Esophagus muscularis mucosa (tissue), 4 donors: ENCODE results near the gene SPATA21. TPM values are rescaled to one million over a fixed set of nuclear protein-coding genes. Genes with fewer than 3 reads are reported as not detected.

ENCODE experiments used
- DNase-seq: peaks from one replicate; pipeline ENCODE4 v3.0.0-alpha.2; 2017; ENCODE audit errors: extremely low spot score
- H3K27ac ChIP-seq, 4 donors: fragments of 200-600 bp; sonication (generic); replicated peaks in 1 of 4; 1 replicate in 3 of 4; 2 replicates in 1 of 4; pipeline ENCODE4 v1.5.1; 2016 to 2019; ENCODE audit warnings: mild to moderate bottlenecking in 1 of 4
- H3K27me3 ChIP-seq, 4 donors: fragments of 200-600 bp; sonication (generic); one replicate each; pipeline versions ENCODE4 v1.5.1 to v1.6.0; 2016 to 2019
- H3K36me3 ChIP-seq, 4 donors: fragments of 200-600 bp; sonication (generic); one replicate each; pipeline ENCODE4 v1.5.1; 2016 to 2019
- H3K4me1 ChIP-seq, 4 donors: fragments of 200-600 bp; sonication (generic); one replicate each; pipeline ENCODE4 v1.5.1; 2016 to 2019
- H3K4me3 ChIP-seq, 4 donors: fragments of 200-600 bp; sonication (generic); 1 replicate in 2 of 4; 2 replicates in 2 of 4; pipeline ENCODE4 v1.5.1; 2016 to 2019; ENCODE audit warnings: mild to moderate bottlenecking in 4 of 4, moderate library complexity in 1 of 4
- H3K9me3 ChIP-seq, 4 donors: fragments of 200-600 bp; sonication (generic); 1 replicate in 3 of 4; 2 replicates in 1 of 4; pipeline ENCODE4 v1.5.1; 2016 to 2019
- CTCF ChIP-seq, 3 experiments: fragments of 200-600 bp in 2 of 3; fragments of 450-650 bp in 1 of 3; sonication (generic) in 2 of 3; IDR thresholded peaks; one replicate each; pipeline ENCODE4 v1.5.1; 2017 to 2019; ENCODE audit warnings: antibody characterized with exemption in 3 of 3, mild to moderate bottlenecking in 2 of 3, moderate library complexity in 1 of 3
- EP300 ChIP-seq: sonication (generic); formaldehyde crosslinking; IDR thresholded peaks from one replicate; pipeline ENCODE4 v1.6.1; 2017; ENCODE audit warnings: antibody characterized with exemption
- POLR2A ChIP-seq: fragments of 450-650 bp; IDR thresholded peaks from one replicate; pipeline ENCODE4 v1.6.1; 2017; ENCODE audit warnings: antibody characterized with exemption, moderate library complexity, mild to moderate bottlenecking, low read depth
- POLR2AphosphoS5 ChIP-seq, 2 donors: sonication (generic); formaldehyde crosslinking; IDR thresholded peaks; one replicate each; pipeline ENCODE4 v1.6.1; 2017; ENCODE audit warnings: antibody characterized with exemption in 2 of 2
- WGBS: methylation state at CpG from one replicate; pipeline ENCODE4 v1.1.5; 2018; 5-methylcytosine and 5-hydroxymethylcytosine counted together
- intact Hi-C: fragments of 100-400 bp; cut with DNase I; formaldehyde crosslinking; loops from one replicate; pipeline ENCODE4 v1.15.1; 2023
- total RNA-seq, 4 donors: library from RNA; depleted of rRNA; stranded (reverse); fragments of >200 nt; gene quantifications; one replicate each; pipeline versions ENCODE4 v1.1.0 to v1.2.1, GENCODE V29; 2016

SPATA21 gene
- total RNA-seq, 4 donors from 2014 or later: not detected

- no peak for DNase-seq
- TF ChIP-seq POLR2A: no peak
- TF ChIP-seq CTCF (IDR thresholded peaks at IDR 0.05): no peak
- TF ChIP-seq EP300: no peak
- TF ChIP-seq POLR2AphosphoS5 (IDR thresholded peaks at IDR 0.05): no peak
- Histone ChIP-seq H3K27ac (no peak overlapping the region), H3K9me3 (no peaks in the 10 kb centered on the region), H3K36me3 (no peaks in the 10 kb centered on the region), H3K27me3 (peaks cover 0 to 4% (median 0%) of the 10 kb centered on the region in 4 donors), H3K4me1 (no peaks in the 10 kb centered on the region), H3K4me3 (no peak overlapping the region)
- WGBS: 58% methylated on average over 2 of the region's 2 CpGs
- intact Hi-C loops: no loop called here
Observed at GRCh38 chr1:16434501-16434900, 2.7 kb downstream of the SPATA21 start.

- no peaks in the 10 kb centered on the region for H3K4me1 ChIP-seq
- no peak for TF ChIP-seq POLR2A
- TF ChIP-seq EP300: no peak
- no peak for TF ChIP-seq POLR2AphosphoS5 (IDR thresholded peaks at IDR 0.05)
- TF ChIP-seq CTCF (IDR thresholded peaks at IDR 0.05): no peak
Observed at GRCh38 chr1:16434007-16434406, 3.2 kb downstream of the SPATA21 start.

GRCh38 chr1:16433030-16433429 lies 4.2 kb downstream of the SPATA21 start:
- Histone ChIP-seq H3K4me3 (no peak overlapping the region), H3K9me3 (no peaks in the 10 kb centered on the region), H3K27me3 (peaks cover 0 to 4% (median 0%) of the 10 kb centered on the region in 4 donors), H3K36me3 (no peaks in the 10 kb centered on the region), H3K4me1 (no peaks in the 10 kb centered on the region), H3K27ac (no peak overlapping the region)
- intact Hi-C loops: no loop called here
- WGBS: 66% methylated on average over 9 of the region's 9 CpGs
- DNase-seq: no peak
- no peak for TF ChIP-seq POLR2AphosphoS5 (IDR thresholded peaks at IDR 0.05)
- TF ChIP-seq POLR2A: no peak
- no peak for TF ChIP-seq CTCF (IDR thresholded peaks at IDR 0.05)
- no peak for TF ChIP-seq EP300

More at GRCh38 chr1:16434007-16434406, 3.2 kb downstream of the SPATA21 start:
- no peaks in the 10 kb centered on the region for H3K9me3 ChIP-seq
- peaks cover 0 to 4% (median 0%) of the 10 kb centered on the region in 4 donors for H3K27me3 ChIP-seq
- no peak overlapping the region for H3K27ac ChIP-seq
- DNase-seq: no peak
- H3K36me3 ChIP-seq: no peaks in the 10 kb centered on the region
- 97% methylated on average over 4 of the region's 4 CpGs for WGBS
- H3K4me3 ChIP-seq: no peak overlapping the region
- intact Hi-C loops: no loop called here

GRCh38 chr1:16430606-16431005 lies 6.6 kb downstream of the SPATA21 start:
- no peak overlapping the region for H3K27ac ChIP-seq
- no peak for DNase-seq
- H3K36me3 ChIP-seq: no peaks in the 10 kb centered on the region
- intact Hi-C loops: no loop called here
- no peaks in the 10 kb centered on the region for H3K9me3 ChIP-seq
- H3K27me3 ChIP-seq: peaks cover 0 to 4% (median 0%) of the 10 kb centered on the region in 4 donors
- WGBS: 78% methylated on average over 3 of the region's 3 CpGs
- TF ChIP-seq POLR2A: no peak
- TF ChIP-seq EP300: no peak
- TF ChIP-seq CTCF (IDR thresholded peaks at IDR 0.05): no peak
- no peak for TF ChIP-seq POLR2AphosphoS5 (IDR thresholded peaks at IDR 0.05)
- H3K4me3 ChIP-seq: no peak overlapping the region
- no peaks in the 10 kb centered on the region for H3K4me1 ChIP-seq
